Esophagus squamous epithelium (tissue), 5 donors: ENCODE data around the gene CAPN12. TPM values are rescaled to one million over a fixed set of nuclear protein-coding genes. Genes with fewer than 3 reads are reported as not detected.

Experiments
- DNase-seq: peaks from one replicate; lab custom pipeline; 2025; lab: John Stamatoyannopoulos, UW
- H3K27ac ChIP-seq, 4 donors: fragments of 200-600 bp; sonication (generic); one replicate each; pipeline ENCODE4 v1.5.1; 2016 to 2019; ENCODE audit warnings: mild to moderate bottlenecking in 1 of 4
- H3K27me3 ChIP-seq, 4 donors: fragments of 200-600 bp; sonication (generic); 1 replicate in 3 of 4; 2 replicates in 1 of 4; pipeline versions ENCODE4 v1.5.1 to v1.6.0; 2017 to 2021; ENCODE audit warnings: antibody characterized with exemption in 1 of 4
- H3K36me3 ChIP-seq, 3 donors: fragments of 200-600 bp; sonication (generic); one replicate each; pipeline ENCODE4 v1.5.1; 2016 to 2019
- H3K4me1 ChIP-seq, 3 donors: fragments of 200-600 bp; sonication (generic); one replicate each; pipeline ENCODE4 v1.5.1; 2017 to 2019
- H3K4me3 ChIP-seq, 4 donors: fragments of 200-600 bp; sonication (generic); 1 replicate in 3 of 4; 2 replicates in 1 of 4; pipeline ENCODE4 v1.5.1; 2016 to 2019; ENCODE audit warnings: mild to moderate bottlenecking in 2 of 4, moderate library complexity in 1 of 4
- H3K9me3 ChIP-seq, 3 donors: fragments of 200-600 bp; sonication (generic); one replicate each; pipeline ENCODE4 v1.5.1; 2016 to 2019
- POLR2A ChIP-seq, 4 donors: fragments of 450-650 bp; IDR thresholded peaks; one replicate each; pipeline ENCODE4 v1.6.1; 2017; ENCODE audit warnings: antibody characterized with exemption in 4 of 4, mild to moderate bottlenecking in 4 of 4, moderate library complexity in 3 of 4
- WGBS, 2 donors: methylation state at CpG; one replicate each; pipeline ENCODE4 v1.1.5; 2018; 5-methylcytosine and 5-hydroxymethylcytosine counted together
- intact Hi-C: fragments of 100-400 bp; cut with DNase I; formaldehyde crosslinking; loops from one replicate; pipeline ENCODE4 v1.15.0; 2022
- total RNA-seq, 4 donors: library from RNA; depleted of rRNA; stranded (reverse); fragments of >200 nt; gene quantifications; one replicate each; pipeline ENCODE4 v1.1.0, GENCODE V29; 2016
- TF ChIP-seq, protein P1 (sequence below), 6 experiments: fragments of 450-650 bp in 4 of 6; fragments of 200-600 bp in 2 of 6; sonication (generic) in 2 of 6; IDR thresholded peaks; one replicate each; pipeline ENCODE4 v1.5.1; 2016 to 2019; ENCODE audit warnings: antibody characterized with exemption in 6 of 6, mild to moderate bottlenecking in 4 of 6, moderate library complexity in 4 of 6
- donor health status: DM: yes; HTN: yes; CAD: no.

The CAPN12 gene
- total RNA-seq, 4 donors from 2014 or later, result 1.5 to 4.2 (median 1.8) TPM

DNA sequence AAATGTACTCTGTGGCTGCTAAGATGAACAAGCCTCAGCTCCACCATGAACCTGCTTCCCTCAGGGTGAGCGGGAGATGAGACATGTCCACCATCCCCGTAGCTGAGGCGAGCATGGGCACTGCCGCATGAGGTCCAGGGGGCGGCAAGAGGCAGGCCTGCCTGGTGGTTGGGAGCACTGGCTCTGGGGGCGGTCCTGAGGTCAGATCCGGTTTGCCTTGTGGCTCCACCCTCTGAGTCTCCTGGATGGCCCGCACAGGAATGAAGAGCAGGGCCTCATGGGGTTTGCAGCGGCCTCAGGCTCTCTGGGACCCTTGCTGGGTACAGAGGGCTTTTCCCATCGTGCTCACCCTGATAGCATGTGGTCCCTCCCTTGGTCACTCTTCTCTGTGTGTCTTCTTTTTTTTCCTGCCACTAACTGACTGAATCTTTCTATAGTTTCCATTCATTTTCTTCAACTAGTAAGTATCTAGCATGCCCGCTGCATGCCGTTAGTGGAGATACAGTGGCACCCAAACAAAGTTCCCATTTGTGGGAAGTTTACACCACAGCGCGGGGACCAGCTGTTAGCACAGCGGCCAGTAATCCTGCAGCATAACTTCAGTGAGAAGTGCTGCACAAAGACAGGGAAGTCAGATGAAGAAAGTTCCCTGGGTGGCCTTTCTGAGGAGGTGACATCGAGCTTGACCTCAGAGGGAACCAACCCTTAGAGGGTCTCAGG lies 37.3 kb downstream of the CAPN12 start:
- no peak for DNase-seq
- Histone ChIP-seq H3K27ac (peak overlapping the region; percentile 16 to 86 (median 81)), H3K4me3 (no peak overlapping the region), H3K9me3 (no peaks in the 10 kb centered on the region), H3K36me3 (peaks cover 61 to 100% (median 77%) of the 10 kb centered on the region in 3 donors), H3K4me1 (peaks cover 22 to 93% (median 61%) of the 10 kb centered on the region in 3 donors), H3K27me3 (no peaks in the 10 kb centered on the region)
- intact Hi-C loops, result loop anchor here (10.0 kb wide), 1 partner anchor 62 kb away; the partner anchor contains the start of gene ACTN4
- 75 to 76% methylated on average over 11 to 16 of the region's 16 CpGs for WGBS, 2 donors
- TF ChIP-seq, protein P1, sequence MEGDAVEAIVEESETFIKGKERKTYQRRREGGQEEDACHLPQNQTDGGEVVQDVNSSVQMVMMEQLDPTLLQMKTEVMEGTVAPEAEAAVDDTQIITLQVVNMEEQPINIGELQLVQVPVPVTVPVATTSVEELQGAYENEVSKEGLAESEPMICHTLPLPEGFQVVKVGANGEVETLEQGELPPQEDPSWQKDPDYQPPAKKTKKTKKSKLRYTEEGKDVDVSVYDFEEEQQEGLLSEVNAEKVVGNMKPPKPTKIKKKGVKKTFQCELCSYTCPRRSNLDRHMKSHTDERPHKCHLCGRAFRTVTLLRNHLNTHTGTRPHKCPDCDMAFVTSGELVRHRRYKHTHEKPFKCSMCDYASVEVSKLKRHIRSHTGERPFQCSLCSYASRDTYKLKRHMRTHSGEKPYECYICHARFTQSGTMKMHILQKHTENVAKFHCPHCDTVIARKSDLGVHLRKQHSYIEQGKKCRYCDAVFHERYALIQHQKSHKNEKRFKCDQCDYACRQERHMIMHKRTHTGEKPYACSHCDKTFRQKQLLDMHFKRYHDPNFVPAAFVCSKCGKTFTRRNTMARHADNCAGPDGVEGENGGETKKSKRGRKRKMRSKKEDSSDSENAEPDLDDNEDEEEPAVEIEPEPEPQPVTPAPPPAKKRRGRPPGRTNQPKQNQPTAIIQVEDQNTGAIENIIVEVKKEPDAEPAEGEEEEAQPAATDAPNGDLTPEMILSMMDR (IDR thresholded peaks at IDR 0.05), result no peak
- no peak for TF ChIP-seq POLR2A (IDR thresholded peaks at IDR 0.05)

GRCh38 chr19:38705197-38706019 lies 38.9 kb downstream of the CAPN12 start:
- Histone ChIP-seq H3K9me3 (no peaks in the 10 kb centered on the region), H3K27me3 (no peaks in the 10 kb centered on the region), H3K27ac (peak overlapping the region; percentile 22 to 86 (median 81)), H3K36me3 (peaks cover 57 to 100% (median 73%) of the 10 kb centered on the region in 3 donors), H3K4me1 (peaks cover 8 to 91% (median 57%) of the 10 kb centered on the region in 3 donors), H3K4me3 (no peak overlapping the region)
- TF ChIP-seq, protein P1 (IDR thresholded peaks at IDR 0.05), result no peak
- TF ChIP-seq POLR2A (IDR thresholded peaks at IDR 0.05), result no peak
- no peak for DNase-seq
- intact Hi-C loops, result loop anchor here (10.0 kb wide), 1 partner anchor 61 kb away; the partner anchor contains the start of gene ACTN4
- 65 to 95% methylated on average over 4 to 14 of the region's 22 CpGs for WGBS, 2 donors

DNA sequence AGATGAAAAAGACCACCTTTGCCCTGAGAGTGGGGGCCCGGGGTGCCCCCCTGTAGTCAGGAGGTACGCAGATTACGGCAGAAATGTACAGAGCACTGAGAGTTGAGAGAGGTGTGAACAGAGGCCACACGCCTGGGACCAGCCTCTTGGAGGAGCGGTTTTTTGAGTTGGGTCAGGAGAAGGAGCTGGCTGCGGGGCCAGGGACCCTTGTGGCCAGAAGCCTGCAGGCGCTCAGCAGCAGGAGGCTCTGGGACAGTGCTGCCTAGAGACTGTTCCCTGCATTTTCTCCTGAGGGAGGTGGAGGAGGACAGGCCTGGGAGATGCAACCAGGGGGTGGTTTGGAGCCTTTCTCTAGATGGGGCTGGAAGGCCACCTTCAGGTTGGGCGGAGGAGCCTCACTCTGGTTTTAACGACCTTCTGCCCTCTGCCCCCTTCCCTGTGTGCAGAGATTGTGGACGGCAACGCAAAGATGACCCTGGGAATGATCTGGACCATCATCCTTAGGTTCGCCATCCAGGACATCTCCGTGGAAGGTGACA lies 39.7 kb downstream of the CAPN12 start:
- WGBS, 2 donors, result 92 to 94% methylated on average over 10 to 13 of the region's 13 CpGs
- Histone ChIP-seq H3K36me3 (peaks cover 50 to 98% (median 69%) of the 10 kb centered on the region in 3 donors), H3K4me1 (peaks cover 12 to 91% (median 59%) of the 10 kb centered on the region in 3 donors), H3K27ac (peak overlapping the region in 3 of 4 donors; percentile 80 to 90 (median 86)), H3K27me3 (no peaks in the 10 kb centered on the region), H3K9me3 (no peaks in the 10 kb centered on the region), H3K4me3 (no peak overlapping the region)
- no peak for TF ChIP-seq POLR2A (IDR thresholded peaks at IDR 0.05)
- TF ChIP-seq, protein P1 (IDR thresholded peaks at IDR 0.05), result no peak
- intact Hi-C loops, result loop anchor here (10.0 kb wide), 1 partner anchor 60 kb away; the partner anchor contains the start of gene ACTN4
- DNase-seq, result no peak

GRCh38 chr19:38703509-38703908 lies 40.8 kb downstream of the CAPN12 start:
- Histone ChIP-seq H3K4me3 (no peak overlapping the region), H3K36me3 (peaks cover 39 to 90% (median 59%) of the 10 kb centered on the region in 3 donors), H3K9me3 (no peaks in the 10 kb centered on the region), H3K27me3 (no peaks in the 10 kb centered on the region), H3K4me1 (peaks cover 22 to 91% (median 59%) of the 10 kb centered on the region in 3 donors), H3K27ac (peak overlapping the region in 3 of 4 donors; percentile 29 to 90 (median 46))
- intact Hi-C loops, result loop anchor here (10.0 kb wide), 1 partner anchor 59 kb away; the partner anchor contains the start of gene ACTN4
- DNase-seq, result no peak
- TF ChIP-seq, protein P1 (IDR thresholded peaks at IDR 0.05), result no peak
- TF ChIP-seq POLR2A (IDR thresholded peaks at IDR 0.05), result no peak
- 80 to 92% methylated on average over 5 to 7 of the region's 14 CpGs for WGBS, 2 donors
